ENCODE data around the gene ADO.

DNA sequence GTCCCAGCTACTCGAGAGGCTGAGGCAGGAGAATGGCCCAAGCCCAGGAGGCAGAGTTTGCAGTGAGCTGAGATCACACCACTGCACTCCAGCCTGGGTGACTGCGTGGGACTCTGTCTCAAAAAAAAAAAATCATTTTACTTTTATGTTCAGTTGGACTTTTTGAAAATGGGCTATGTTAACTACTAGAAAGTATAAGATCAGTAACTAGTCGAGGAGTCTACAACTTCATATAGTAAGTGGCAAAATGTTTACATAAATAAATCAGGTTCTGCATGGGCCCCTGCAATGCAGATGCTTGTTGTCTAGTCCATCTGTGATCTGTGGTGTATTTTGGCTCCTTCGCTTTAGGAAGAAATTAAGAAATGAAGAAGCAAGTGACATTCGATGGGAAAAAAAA lies 12.3 kb upstream of the ADO start:
- TF ChIP-seq, protein P1, sequence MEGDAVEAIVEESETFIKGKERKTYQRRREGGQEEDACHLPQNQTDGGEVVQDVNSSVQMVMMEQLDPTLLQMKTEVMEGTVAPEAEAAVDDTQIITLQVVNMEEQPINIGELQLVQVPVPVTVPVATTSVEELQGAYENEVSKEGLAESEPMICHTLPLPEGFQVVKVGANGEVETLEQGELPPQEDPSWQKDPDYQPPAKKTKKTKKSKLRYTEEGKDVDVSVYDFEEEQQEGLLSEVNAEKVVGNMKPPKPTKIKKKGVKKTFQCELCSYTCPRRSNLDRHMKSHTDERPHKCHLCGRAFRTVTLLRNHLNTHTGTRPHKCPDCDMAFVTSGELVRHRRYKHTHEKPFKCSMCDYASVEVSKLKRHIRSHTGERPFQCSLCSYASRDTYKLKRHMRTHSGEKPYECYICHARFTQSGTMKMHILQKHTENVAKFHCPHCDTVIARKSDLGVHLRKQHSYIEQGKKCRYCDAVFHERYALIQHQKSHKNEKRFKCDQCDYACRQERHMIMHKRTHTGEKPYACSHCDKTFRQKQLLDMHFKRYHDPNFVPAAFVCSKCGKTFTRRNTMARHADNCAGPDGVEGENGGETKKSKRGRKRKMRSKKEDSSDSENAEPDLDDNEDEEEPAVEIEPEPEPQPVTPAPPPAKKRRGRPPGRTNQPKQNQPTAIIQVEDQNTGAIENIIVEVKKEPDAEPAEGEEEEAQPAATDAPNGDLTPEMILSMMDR (IDR thresholded peaks at IDR 0.05) = no peak
- TF ChIP-seq, protein P2, sequence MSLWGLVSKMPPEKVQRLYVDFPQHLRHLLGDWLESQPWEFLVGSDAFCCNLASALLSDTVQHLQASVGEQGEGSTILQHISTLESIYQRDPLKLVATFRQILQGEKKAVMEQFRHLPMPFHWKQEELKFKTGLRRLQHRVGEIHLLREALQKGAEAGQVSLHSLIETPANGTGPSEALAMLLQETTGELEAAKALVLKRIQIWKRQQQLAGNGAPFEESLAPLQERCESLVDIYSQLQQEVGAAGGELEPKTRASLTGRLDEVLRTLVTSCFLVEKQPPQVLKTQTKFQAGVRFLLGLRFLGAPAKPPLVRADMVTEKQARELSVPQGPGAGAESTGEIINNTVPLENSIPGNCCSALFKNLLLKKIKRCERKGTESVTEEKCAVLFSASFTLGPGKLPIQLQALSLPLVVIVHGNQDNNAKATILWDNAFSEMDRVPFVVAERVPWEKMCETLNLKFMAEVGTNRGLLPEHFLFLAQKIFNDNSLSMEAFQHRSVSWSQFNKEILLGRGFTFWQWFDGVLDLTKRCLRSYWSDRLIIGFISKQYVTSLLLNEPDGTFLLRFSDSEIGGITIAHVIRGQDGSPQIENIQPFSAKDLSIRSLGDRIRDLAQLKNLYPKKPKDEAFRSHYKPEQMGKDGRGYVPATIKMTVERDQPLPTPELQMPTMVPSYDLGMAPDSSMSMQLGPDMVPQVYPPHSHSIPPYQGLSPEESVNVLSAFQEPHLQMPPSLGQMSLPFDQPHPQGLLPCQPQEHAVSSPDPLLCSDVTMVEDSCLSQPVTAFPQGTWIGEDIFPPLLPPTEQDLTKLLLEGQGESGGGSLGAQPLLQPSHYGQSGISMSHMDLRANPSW (CRISPR knock-in tag; conservative IDR thresholded peaks at IDR 0.05; ENCODE audit: low read depth) = no peak
- TF ChIP-seq, protein P3, sequence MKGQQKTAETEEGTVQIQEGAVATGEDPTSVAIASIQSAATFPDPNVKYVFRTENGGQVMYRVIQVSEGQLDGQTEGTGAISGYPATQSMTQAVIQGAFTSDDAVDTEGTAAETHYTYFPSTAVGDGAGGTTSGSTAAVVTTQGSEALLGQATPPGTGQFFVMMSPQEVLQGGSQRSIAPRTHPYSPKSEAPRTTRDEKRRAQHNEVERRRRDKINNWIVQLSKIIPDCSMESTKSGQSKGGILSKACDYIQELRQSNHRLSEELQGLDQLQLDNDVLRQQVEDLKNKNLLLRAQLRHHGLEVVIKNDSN (CRISPR knock-in tag; IDR thresholded peaks at IDR 0.05) = no peak
- TF ChIP-seq, protein P4, sequence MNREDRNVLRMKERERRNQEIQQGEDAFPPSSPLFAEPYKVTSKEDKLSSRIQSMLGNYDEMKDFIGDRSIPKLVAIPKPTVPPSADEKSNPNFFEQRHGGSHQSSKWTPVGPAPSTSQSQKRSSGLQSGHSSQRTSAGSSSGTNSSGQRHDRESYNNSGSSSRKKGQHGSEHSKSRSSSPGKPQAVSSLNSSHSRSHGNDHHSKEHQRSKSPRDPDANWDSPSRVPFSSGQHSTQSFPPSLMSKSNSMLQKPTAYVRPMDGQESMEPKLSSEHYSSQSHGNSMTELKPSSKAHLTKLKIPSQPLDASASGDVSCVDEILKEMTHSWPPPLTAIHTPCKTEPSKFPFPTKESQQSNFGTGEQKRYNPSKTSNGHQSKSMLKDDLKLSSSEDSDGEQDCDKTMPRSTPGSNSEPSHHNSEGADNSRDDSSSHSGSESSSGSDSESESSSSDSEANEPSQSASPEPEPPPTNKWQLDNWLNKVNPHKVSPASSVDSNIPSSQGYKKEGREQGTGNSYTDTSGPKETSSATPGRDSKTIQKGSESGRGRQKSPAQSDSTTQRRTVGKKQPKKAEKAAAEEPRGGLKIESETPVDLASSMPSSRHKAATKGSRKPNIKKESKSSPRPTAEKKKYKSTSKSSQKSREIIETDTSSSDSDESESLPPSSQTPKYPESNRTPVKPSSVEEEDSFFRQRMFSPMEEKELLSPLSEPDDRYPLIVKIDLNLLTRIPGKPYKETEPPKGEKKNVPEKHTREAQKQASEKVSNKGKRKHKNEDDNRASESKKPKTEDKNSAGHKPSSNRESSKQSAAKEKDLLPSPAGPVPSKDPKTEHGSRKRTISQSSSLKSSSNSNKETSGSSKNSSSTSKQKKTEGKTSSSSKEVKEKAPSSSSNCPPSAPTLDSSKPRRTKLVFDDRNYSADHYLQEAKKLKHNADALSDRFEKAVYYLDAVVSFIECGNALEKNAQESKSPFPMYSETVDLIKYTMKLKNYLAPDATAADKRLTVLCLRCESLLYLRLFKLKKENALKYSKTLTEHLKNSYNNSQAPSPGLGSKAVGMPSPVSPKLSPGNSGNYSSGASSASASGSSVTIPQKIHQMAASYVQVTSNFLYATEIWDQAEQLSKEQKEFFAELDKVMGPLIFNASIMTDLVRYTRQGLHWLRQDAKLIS (CRISPR knock-in tag; IDR thresholded peaks at IDR 0.05; ENCODE audit: borderline replicate concordance) = no peak
- TF ChIP-seq NFATC4 (CRISPR knock-in tag; IDR thresholded peaks at IDR 0.05) = no peak
- TF ChIP-seq, protein P5, sequence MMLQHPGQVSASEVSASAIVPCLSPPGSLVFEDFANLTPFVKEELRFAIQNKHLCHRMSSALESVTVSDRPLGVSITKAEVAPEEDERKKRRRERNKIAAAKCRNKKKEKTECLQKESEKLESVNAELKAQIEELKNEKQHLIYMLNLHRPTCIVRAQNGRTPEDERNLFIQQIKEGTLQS (CRISPR knock-in tag; conservative IDR thresholded peaks at IDR 0.05) = no peak
- no peak for TF ChIP-seq NR1H2 (CRISPR knock-in tag; IDR thresholded peaks at IDR 0.05)

All from WTC11 (cell line).